GM18867 (cell line): ENCODE measurements around the gene PGP.

Source experiments
- ATAC-seq: cut with Tn5 transposase; IDR thresholded peaks from one replicate; pipeline ENCODE4 v1.9.1; 2021; ENCODE audit warnings: mild to moderate bottlenecking, moderate library complexity; ENCODE audit not compliant: unreplicated experiment

Gene PGP

GRCh38 chr16:2184346-2184745, 30.3 kb downstream of the PGP start:
- no peak for ATAC-seq

GRCh38 chr16:2183671-2184070, 31.0 kb downstream of the PGP start:
- ATAC-seq, result no peak

- ATAC-seq, result no peak
These were observed 32.7 kb downstream of the PGP start for GRCh38 chr16:2181952-2182351.

GRCh38 chr16:2180962-2181923, 33.4 kb downstream of the PGP start:
- ATAC-seq, result no peak

- no peak for ATAC-seq
These were observed 34.2 kb downstream of the PGP start for GRCh38 chr16:2180461-2180860.

- no peak for ATAC-seq
These were observed 35.1 kb downstream of the PGP start for GRCh38 chr16:2179576-2179975.

GRCh38 chr16:2179107-2179501, 35.5 kb downstream of the PGP start:
- no peak for ATAC-seq

GRCh38 chr16:2178321-2179106, 36.1 kb downstream of the PGP start:
- no peak for ATAC-seq

GRCh38 chr16:2177561-2177960, 37.1 kb downstream of the PGP start:
- ATAC-seq, result no peak

GRCh38 chr16:2177101-2177500, 37.5 kb downstream of the PGP start:
- ATAC-seq, result no peak

GRCh38 chr16:2176047-2176446, 38.6 kb downstream of the PGP start:
- ATAC-seq, result no peak

GRCh38 chr16:2175454-2175853, 39.2 kb downstream of the PGP start:
- ATAC-seq, result no peak

GRCh38 chr16:2174396-2175131, 40.1 kb downstream of the PGP start:
- ATAC-seq, result no peak

GRCh38 chr16:2173916-2174315, 40.7 kb downstream of the PGP start:
- no peak for ATAC-seq

GRCh38 chr16:2173366-2173765, 41.3 kb downstream of the PGP start:
- ATAC-seq, result no peak

- ATAC-seq, result no peak
These were observed 41.8 kb downstream of the PGP start for GRCh38 chr16:2172688-2173335.

- no peak for ATAC-seq
These were observed 43.0 kb downstream of the PGP start for GRCh38 chr16:2171601-2172178.

GRCh38 chr16:2170587-2171435, 43.8 kb downstream of the PGP start:
- no peak for ATAC-seq

- no peak for ATAC-seq
These were observed 44.6 kb downstream of the PGP start for GRCh38 chr16:2170080-2170479.
